HepG2 (cell line): ENCODE results near the gene ELL. TPM values are rescaled to one million over a fixed set of nuclear protein-coding genes. Genes with fewer than 3 reads are reported as not detected.

Experiments used
- ASH2L ChIP-seq: fragments of 300-600, 200-600 bp; sonication (generic); IDR thresholded peaks from 2 replicates; pipeline ENCODE4 v1.7.0; 2017; ENCODE audit warnings: low read depth, mild to moderate bottlenecking, moderate library complexity, mixed read lengths, low read length; ENCODE audit not compliant: insufficient read length
- CCDC6 ChIP-seq: sonication (generic); formaldehyde crosslinking; IDR thresholded peaks from 2 replicates; pipeline ENCODE4 v1.8.1; 2022; ENCODE audit warnings: mild to moderate bottlenecking, missing genetic modification reagents, moderate library complexity
- GMEB1 ChIP-seq: sonication (generic); formaldehyde crosslinking; IDR thresholded peaks from 2 replicates; pipeline ENCODE4 v1.5.1; 2020; ENCODE audit warnings: missing genetic modification reagents, mild to moderate bottlenecking, borderline replicate concordance
- HDAC2 ChIP-seq: sonication (generic); formaldehyde crosslinking; IDR thresholded peaks from 2 replicates; pipeline ENCODE4 v1.4.0; 2020; ENCODE audit warnings: missing genetic modification reagents
- HNF1A ChIP-seq, 2 experiments: sonication (generic) in 1 of 2; formaldehyde crosslinking in 1 of 2; IDR thresholded peaks; 2 replicates each; pipeline versions ENCODE4 v1.4.0 to v1.6.1; 2016 to 2020; ENCODE audit warnings: borderline replicate concordance in 1 of 2, low read depth in 1 of 2, mild to moderate bottlenecking in 1 of 2, missing genetic modification reagents in 1 of 2
- SETDB1 ChIP-seq: sonication (generic); formaldehyde crosslinking; IDR thresholded peaks from 2 replicates; pipeline ENCODE4 v1.5.1; 2020; ENCODE audit warnings: missing genetic modification reagents, mild to moderate bottlenecking, borderline replicate concordance
- SKIL ChIP-seq: sonication (generic); formaldehyde crosslinking; IDR thresholded peaks from 2 replicates; pipeline ENCODE4 v1.8.0; 2022; ENCODE audit warnings: missing genetic modification reagents, mild to moderate bottlenecking, moderate library complexity, borderline replicate concordance
- TBX2 ChIP-seq: sonication (generic); formaldehyde crosslinking; IDR thresholded peaks from 2 replicates; pipeline ENCODE4 v1.5.0; 2020; ENCODE audit warnings: missing genetic modification reagents, mild to moderate bottlenecking, borderline replicate concordance
- ZBTB10 ChIP-seq: sonication (generic); formaldehyde crosslinking; IDR thresholded peaks from 2 replicates; pipeline ENCODE4 v1.4.0; 2020; ENCODE audit warnings: missing genetic modification reagents, borderline replicate concordance
- ZNF432 ChIP-seq: sonication (generic); formaldehyde crosslinking; IDR thresholded peaks from 2 replicates; pipeline ENCODE4 v1.5.0; 2020; ENCODE audit warnings: missing genetic modification reagents, mild to moderate bottlenecking, borderline replicate concordance
- polyA plus RNA-seq, 8 experiments: library from polyadenylated mRNA; depleted of rRNA in 3 of 8; stranded (reverse) in 7 of 8; unstranded in 1 of 8; fragments of >200 nt; fragmentation: Illumina TruSeq in 4 of 8; extraction: Trizol in 4 of 8; gene quantifications; 2 replicates each; pipeline versions ENCODE4 v1.2.1 to v1.2.3, GENCODE V29; 2011 to 2016; ENCODE audit warnings: low read depth in 4 of 8, missing spikeins in 1 of 8, mixed read lengths in 1 of 8; ENCODE audit not compliant: insufficient read depth in 1 of 8
- total RNA-seq, 5 experiments: library from RNA; depleted of rRNA; stranded (reverse); fragments of >200 nt; fragmentation: Illumina TruSeq; extraction: Trizol; gene quantifications; 2 replicates each; pipeline ENCODE4 v1.2.3, GENCODE V29; 2016; ENCODE audit warnings: low read depth in 1 of 5

ELL gene
- total and polyA plus RNA-seq, 2 of the 13 experiments (the other 11 are each of a cell fraction or from before 2014, with no cell fraction given) = 3.7 to 5.4 TPM

GRCh38 chr19:18440936-18441803 lies 80.7 kb downstream of the ELL start (continued):
- TF ChIP-seq SKIL = no peak
- no peak for TF ChIP-seq HDAC2 (CRISPR knock-in tag)
- no peak for TF ChIP-seq ZNF432 (CRISPR knock-in tag)
- 0 out of 2 replicates have a peak, but pooled peaks have one; percentile 0 for TF ChIP-seq TBX2 (CRISPR knock-in tag)
- TF ChIP-seq ZBTB10 (CRISPR knock-in tag) = peak; percentile 60; the same call in 1 of the 2 replicates
- no peak for TF ChIP-seq SETDB1 (CRISPR knock-in tag)
- TF ChIP-seq CCDC6 = 0 out of 2 replicates have a peak, but pooled peaks have one; percentile 10
- 0 out of 2 replicates have a peak, but pooled peaks have one; percentile 34 for TF ChIP-seq GMEB1
- no peak for TF ChIP-seq HNF1A (IDR thresholded peaks at IDR 0.05; ENCODE audit: low read depth)
- no peak for TF ChIP-seq HNF1A (CRISPR knock-in tag; IDR thresholded peaks at IDR 0.05; ENCODE audit: borderline replicate concordance)
- TF ChIP-seq ASH2L = no peak
